K562 (cell line): ENCODE measurements around the gene PABPC1L. TPM values are rescaled to one million over a fixed set of nuclear protein-coding genes. Genes with fewer than 3 reads are reported as not detected.
"Not testable (repeated sequence)": the region's sequence is repeated elsewhere in the genome, so short reads cannot be mapped to it uniquely, and the experiment has no call there.

Experiments used
- ATAC-seq: fragments of 200-7000 bp; cut with Tn5 transposase; 3 replicates; pipeline ENCODE4 v1.9.1; 2020; ENCODE audit warnings: moderate library complexity
- BruUV-seq: library from RNA; stranded (reverse); fragments of 400-500 nt; replicated peaks from 2 replicates; lab custom pipeline; 2021; lab: Mats Ljungman, UMichigan
- CTCF ChIA-PET: fragments of 300-600 bp; formaldehyde crosslinking; extraction: SDS; loops from one replicate; lab custom pipeline; 2021; ENCODE audit warnings: low intra/inter-chr PET ratio; lab: Yijun Ruan, JAX
- POLR2A ChIA-PET: fragments of 300-600, 350-650 bp; sonication (Branson Sonifier 250); formaldehyde crosslinking; extraction: SDS; loops from one replicate; lab custom pipeline; 2021; ENCODE audit warnings: antibody characterized with exemption, inconsistent platforms; lab: Yijun Ruan, JAX
- DNase-seq, 4 experiments: peaks; one replicate each; pipeline versions ENCODE4 v3.0.0 to v3.0.0-alpha.2; 2011 to 2018; ENCODE audit warnings: low spot score in 3 of 4, mixed read lengths in 3 of 4; ENCODE audit errors: extremely low read depth in 1 of 4
- FAIRE-seq: peaks from 2 replicates; lab custom pipeline; 2011; peaks lifted over from hg19 to GRCh38; lab: Jason Lieb, UNC
- H2AFZ ChIP-seq: 2 replicates; pipeline ENCODE4 v1.6.0; 2011; ENCODE audit warnings: low read depth, low read length, control low read depth, inconsistent platforms
- H3K27ac ChIP-seq: fragments of 200-600 bp; 3 replicates; pipeline ENCODE4 v1.8.0; 2011; ENCODE audit warnings: low read depth, mild to moderate bottlenecking, control low read depth, inconsistent platforms, low read length, moderate library complexity, mixed read lengths; ENCODE audit errors: extremely low read depth
- H3K27me3 ChIP-seq, 2 experiments: fragments of 300-600 bp in 1 of 2; 2 replicates in 1 of 2; 3 replicates in 1 of 2; pipeline versions ENCODE4 v1.6.0 to v1.8.0; 2011; ENCODE audit warnings: inconsistent platforms in 2 of 2, low read length in 2 of 2, mild to moderate bottlenecking in 1 of 2, mixed read lengths in 1 of 2, moderate library complexity in 1 of 2; ENCODE audit not compliant: control insufficient read depth in 2 of 2, insufficient read depth in 2 of 2
- H3K36me3 ChIP-seq: fragments of 300-600 bp; 3 replicates; pipeline ENCODE4 v1.8.0; 2011; ENCODE audit warnings: mild to moderate bottlenecking, low read length, inconsistent platforms; ENCODE audit not compliant: control insufficient read depth, insufficient read depth
- H3K4me1 ChIP-seq, 2 experiments: fragments of 200-600 bp in 1 of 2; replicated peaks in 1 of 2; 2 replicates in 1 of 2; 3 replicates in 1 of 2; pipeline versions ENCODE4 v1.5.1 to v1.8.0; 2011; ENCODE audit warnings: inconsistent platforms in 2 of 2, low read length in 2 of 2, mild to moderate bottlenecking in 1 of 2, mixed read lengths in 1 of 2, moderate library complexity in 1 of 2; ENCODE audit not compliant: control insufficient read depth in 2 of 2, insufficient read depth in 2 of 2
- H3K4me2 ChIP-seq: 2 replicates; pipeline ENCODE4 v1.6.1; 2011; ENCODE audit warnings: low read length, control low read depth, inconsistent platforms, mixed read lengths; ENCODE audit not compliant: insufficient read depth
- H3K4me3 ChIP-seq: fragments of 200-600 bp; sonication (generic), shearing (Covaris generic); 2 replicates; pipeline ENCODE4 v1.5.1; 2016; ENCODE audit warnings: control low read depth, inconsistent platforms
- H3K79me2 ChIP-seq: fragments of 200-600 bp; 3 replicates; pipeline ENCODE4 v1.8.0; 2011; ENCODE audit warnings: low read length, inconsistent platforms; ENCODE audit not compliant: control insufficient read depth, insufficient read depth
- H3K9ac ChIP-seq, 2 experiments: 2 replicates each; pipeline versions ENCODE4 v1.6.0 to v1.6.1; 2011; ENCODE audit warnings: low read depth in 2 of 2, low read length in 2 of 2, control low read depth in 1 of 2, inconsistent platforms in 1 of 2, mild to moderate bottlenecking in 1 of 2, mixed read lengths in 1 of 2; ENCODE audit not compliant: insufficient read depth in 1 of 2
- H3K9me1 ChIP-seq: one replicate; pipeline ENCODE4 v1.6.0; 2011; ENCODE audit warnings: inconsistent platforms, mild to moderate bottlenecking, low read length, moderate library complexity; ENCODE audit not compliant: control insufficient read depth, insufficient read depth
- H3K9me3 ChIP-seq: replicated peaks from 2 replicates; pipeline ENCODE4 v1.5.1; 2011; ENCODE audit warnings: low read depth, low read length, inconsistent platforms; ENCODE audit not compliant: control insufficient read depth, insufficient read depth
- H4K20me1 ChIP-seq: replicated peaks from 2 replicates; pipeline ENCODE4 v1.6.1; 2011; ENCODE audit warnings: low read length, inconsistent platforms, mixed read lengths; ENCODE audit not compliant: control insufficient read depth, insufficient read depth
- C11orf30 ChIP-seq: fragments of 450-650 bp; IDR thresholded peaks from 2 replicates; pipeline ENCODE4 v1.6.1; 2016; ENCODE audit warnings: low read depth, mild to moderate bottlenecking
- DIDO1 ChIP-seq: fragments of 450-650 bp; IDR thresholded peaks from 2 replicates; pipeline ENCODE4 v1.6.1; 2016; ENCODE audit warnings: low read depth, missing biosample characterization, missing genetic modification characterization
- ELF1 ChIP-seq: fragments of 200-800 bp; sonication (Bioruptor generic); IDR thresholded peaks from 2 replicates; pipeline ENCODE4 v1.6.1; 2016; ENCODE audit warnings: missing genetic modification characterization, missing compliant biosample characterization
- ETV6 ChIP-seq, 3 experiments: fragments of 150-350 bp in 1 of 3; sonication (generic) in 1 of 3; formaldehyde crosslinking in 1 of 3; IDR thresholded peaks; 2 replicates each; pipeline versions ENCODE4 v1.6.1 to v1.8.0; 2014 to 2022; ENCODE audit warnings: borderline replicate concordance in 2 of 3, low read depth in 2 of 3, antibody characterized with exemption in 1 of 3, low read length in 1 of 3, mild to moderate bottlenecking in 1 of 3, missing genetic modification reagents in 1 of 3
- L3MBTL2 ChIP-seq: fragments of 450-650 bp; IDR thresholded peaks from 2 replicates; pipeline ENCODE4 v1.6.1; 2016; ENCODE audit warnings: mild to moderate bottlenecking, moderate library complexity
- MAFF ChIP-seq: IDR thresholded peaks from 2 replicates; pipeline ENCODE4 v1.6.1; 2012; ENCODE audit warnings: low read length, improper control_type of control experiment
- MAFG ChIP-seq: fragments of 450-650 bp; conservative IDR thresholded peaks from 2 replicates; pipeline ENCODE4 v1.6.1; 2016; ENCODE audit warnings: missing genetic modification characterization, missing compliant biosample characterization
- MAFK ChIP-seq: IDR thresholded peaks from 2 replicates; pipeline ENCODE4 v1.6.1; 2011; ENCODE audit warnings: low read length, improper control_type of control experiment
- NCOA1 ChIP-seq: fragments of 450-650 bp; IDR thresholded peaks from 2 replicates; pipeline ENCODE4 v1.6.1; 2016; ENCODE audit warnings: low read depth
- NR1H2 ChIP-seq: sonication (generic); formaldehyde crosslinking; IDR thresholded peaks from 2 replicates; pipeline ENCODE4 v1.4.0; 2020; ENCODE audit warnings: mild to moderate bottlenecking, missing genetic modification reagents
- PHF20 ChIP-seq: fragments of 450-650 bp; IDR thresholded peaks from 2 replicates; pipeline ENCODE4 v1.6.1; 2018; ENCODE audit not compliant: partially characterized antibody
- ZBTB2 ChIP-seq: fragments of 450-650 bp; IDR thresholded peaks from 2 replicates; pipeline ENCODE4 v1.6.1; 2016; ENCODE audit warnings: antibody characterized with exemption
- ZNF316 ChIP-seq: fragments of 450-650 bp; IDR thresholded peaks from 2 replicates; pipeline ENCODE4 v1.6.1; 2016
- ZNF431 ChIP-seq: sonication (generic); formaldehyde crosslinking; IDR thresholded peaks from 2 replicates; pipeline ENCODE4 v1.8.0; 2022; ENCODE audit warnings: mild to moderate bottlenecking, missing genetic modification reagents
- WGBS: fragments of 100-300 bp; shearing (Covaris generic); methylation state at CpG from one replicate; pipeline ENCODE4 v1.1.6; 2016; ENCODE audit warnings: low coverage, mixed read lengths; ENCODE audit not compliant: insufficient coverage; ENCODE audit errors: missing lambda C conversion rate; 5-methylcytosine and 5-hydroxymethylcytosine counted together
- in situ Hi-C: fragments of 300-500 bp; cut with MboI; formaldehyde crosslinking; loops from 4 replicates; pipeline ENCODE4 v1.15.0; 2018; ENCODE audit warnings: inconsistent platforms, mixed read lengths
- intact Hi-C: fragments of 100-400 bp; cut with micrococcal nuclease; formaldehyde crosslinking; loops from 2 replicates; pipeline ENCODE4 v1.14.2; 2022
- polyA plus RNA-seq, 8 experiments: library from polyadenylated mRNA; depleted of rRNA in 4 of 8; stranded (reverse) in 5 of 8; unstranded in 3 of 8; fragments of >200 nt; fragmentation: Nextera tagmentation in 2 of 8; fragmentation: Illumina TruSeq in 1 of 8; extraction: Ambion mirVana in 2 of 8; extraction: Trizol in 1 of 8; gene quantifications; 2 replicates each; pipeline versions ENCODE4 v1.2.1 to v1.2.3, GENCODE V29; 2011 to 2014; ENCODE audit warnings: inconsistent platforms in 1 of 8, missing spikeins in 1 of 8
- total RNA-seq, 7 experiments: library from RNA; depleted of rRNA in 6 of 7; stranded (reverse); fragments of >200 nt in 6 of 7; fragmentation: Illumina TruSeq in 2 of 7; extraction: Trizol in 2 of 7; gene quantifications; 2 replicates each; pipeline versions ENCODE4 v1.2.1 to v1.2.3, GENCODE V29; 2011 to 2021; ENCODE audit warnings: low replicate concordance in 1 of 7

PABPC1L gene
- total and polyA plus RNA-seq, 9 of the 15 experiments (the other 6 are each of a cell fraction or from before 2014, with no cell fraction given), result 6.0 to 90.3 (median 15.8) TPM

- H3K9me3 ChIP-seq, ATAC-seq, H3K27ac ChIP-seq, BruUV-seq, H3K79me2 ChIP-seq, H3K27me3 ChIP-seq, H3K4me3 ChIP-seq, H3K4me2 ChIP-seq, H4K20me1 ChIP-seq, intact Hi-C loops: not testable (repeated sequence)
- POLR2A ChIA-PET, result interaction anchor here (0.6 kb wide), 1 partner anchor 49 kb away, joined by 3 read pairs; no protein-coding TSS in a partner anchor
- WGBS, result 24% methylated on average over 3 of the region's 3 CpGs
- in situ Hi-C loops, result loop anchor here (10.0 kb wide), 1 partner anchor 120 kb away; the partner anchor contains the start of gene KCNK15
- 0 out of 2 replicates have a peak, but pooled peaks have one; percentile 57 for TF ChIP-seq ZNF431 (CRISPR knock-in tag)
- TF ChIP-seq, all 486 proteins: peak for 1; not testable (repeated sequence) for 485
- H2AFZ ChIP-seq, H3K36me3 ChIP-seq, FAIRE-seq, H3K9me1 ChIP-seq, DNase-seq, H3K9ac ChIP-seq, H3K4me1 ChIP-seq, CTCF ChIA-PET: not testable (repeated sequence)
Measured at GRCh38 chr20:44864493-44864892, 45.4 kb upstream of the PABPC1L start.

- H2AFZ ChIP-seq, result 0 out of 2 replicates have a peak overlapping the region, but pooled peaks have one; percentile 20
- WGBS, result 9% methylated on average over 8 of the region's 8 CpGs
- in situ Hi-C loops (loop anchor here (5.0 to 10.0 kb wide), 2 partner anchors 122 to 180 kb away; partner anchors contain the start of gene KCNK15), intact Hi-C loops (loop anchor here (1.0 to 5.0 kb wide), 4 partner anchors 67 to 182 kb away; no protein-coding TSS in a partner anchor)
- H3K9me1 ChIP-seq, result no peaks in the 10 kb centered on the region
- H3K79me2 ChIP-seq, result no peaks in the 10 kb centered on the region
- H3K9ac ChIP-seq, result no peak overlapping the region
- ChIA-PET CTCF (interaction anchor here (0.7 to 2.6 kb wide), 8 partner anchors 66 to 649 kb away, joined by 3 to 22 read pairs (median 8); no protein-coding TSS in a partner anchor), POLR2A (interaction anchor here (0.6 to 1.0 kb wide), 2 partner anchors 22 to 49 kb away, joined by 3 read pairs; no protein-coding TSS in a partner anchor)
- DNase-seq (peak in 1 of 4 experiments; percentile 18), FAIRE-seq (no peak), ATAC-seq (no peak; the same call in 1 of the 3 replicates)
- no peak overlapping the region for H3K27ac ChIP-seq
- no peak overlapping the region for H3K4me3 ChIP-seq
- no peaks in the 10 kb centered on the region for H3K36me3 ChIP-seq
- TF ChIP-seq L3MBTL2, result 0 out of 2 replicates have a peak, but pooled peaks have one; percentile 34
- peak; percentile 93 for TF ChIP-seq MAFG (tag)
- no peak for TF ChIP-seq NCOA1
- no peak for TF ChIP-seq ZBTB2
- TF ChIP-seq MAFK, result peak; percentile 93
- TF ChIP-seq C11orf30, result peak; percentile 93
- TF ChIP-seq MAFF, result peak; percentile 90
- peak; percentile 96 for TF ChIP-seq ZNF316
- no peak for TF ChIP-seq NR1H2 (CRISPR knock-in tag)
- TF ChIP-seq PHF20, result no peak
- no peak for TF ChIP-seq ETV6 (IDR thresholded peaks at IDR 0.05; ENCODE audit: borderline replicate concordance in 1 of 2, low read depth in 2 of 2, low read length in 1 of 2)
- TF ChIP-seq ETV6 (CRISPR knock-in tag; IDR thresholded peaks at IDR 0.05; ENCODE audit: borderline replicate concordance), result no peak
- TF ChIP-seq ELF1 (tag), result peak; percentile 29; the same call in 1 of the 2 replicates
- no peak for TF ChIP-seq DIDO1 (tag)
- no TSS peak for BruUV-seq
- H4K20me1 ChIP-seq, result 0 out of 2 replicates have a peak, but pooled peaks cover 4% of the 10 kb centered on the region
- H3K9me3 ChIP-seq, result no peaks in the 10 kb centered on the region; the same call in 1 of the 2 replicates
- peaks cover 0 to 2% of the 10 kb centered on the region in 2 experiments; a peak in 2 of 5 replicates for H3K4me1 ChIP-seq
- H3K4me2 ChIP-seq, result no peak overlapping the region
- peaks cover 11 to 14% of the 10 kb centered on the region in 2 experiments for H3K27me3 ChIP-seq
Measured at GRCh38 chr20:44866703-44867335, 43.0 kb upstream of the PABPC1L start.
